Right atrium auricular region (tissue), 2 donors: Measurements from ENCODE around the gene OTOG. TPM values are rescaled to one million over a fixed set of nuclear protein-coding genes. Genes with fewer than 3 reads are reported as not detected.

Experiments
- DNase-seq: peaks from one replicate; pipeline ENCODE4 v3.0.0-alpha.2; 2019; ENCODE audit warnings: low spot score
- H3K27ac ChIP-seq, 2 donors: fragments of 200-600 bp; sonication (generic); 1 replicate in 1 of 2; 2 replicates in 1 of 2; pipeline ENCODE4 v1.5.1; 2016 to 2019
- H3K27me3 ChIP-seq, 2 donors: fragments of 200-600 bp; sonication (generic); one replicate each; pipeline versions ENCODE4 v1.5.1 to v1.6.0; 2017 to 2019
- H3K36me3 ChIP-seq: fragments of 200-600 bp; sonication (generic); one replicate; pipeline ENCODE4 v1.5.1; 2016
- H3K4me1 ChIP-seq, 2 donors: fragments of 200-600 bp; sonication (generic); one replicate each; pipeline versions ENCODE4 v1.5.1 to v1.6.0; 2017 to 2019
- H3K4me3 ChIP-seq, 2 donors: fragments of 200-600 bp; sonication (generic); 1 replicate in 1 of 2; 2 replicates in 1 of 2; pipeline ENCODE4 v1.5.1; 2017 to 2019; ENCODE audit warnings: mild to moderate bottlenecking in 1 of 2, moderate library complexity in 1 of 2
- H3K9me3 ChIP-seq, 2 donors: fragments of 200-600 bp; sonication (generic); one replicate each; pipeline ENCODE4 v1.5.1; 2019
- CTCF ChIP-seq, 2 donors: fragments of 200-600 bp; sonication (generic); IDR thresholded peaks; one replicate each; pipeline ENCODE4 v1.5.1; 2019; ENCODE audit warnings: antibody characterized with exemption in 2 of 2
- total RNA-seq, 2 donors: library from RNA; depleted of rRNA; stranded (reverse); fragments of >200 nt; gene quantifications; one replicate each; pipeline ENCODE4 v1.1.0, GENCODE V29; 2016

OTOG gene
- total RNA-seq, 2 donors from 2014 or later, result not detected

- no peak for DNase-seq
- no peak overlapping the region for H3K4me3 ChIP-seq
- no peaks in the 10 kb centered on the region for H3K4me1 ChIP-seq
These were observed 24.6 kb downstream of the OTOG start for GRCh38 chr11:17571431-17572358.

GRCh38 chr11:17572359-17572690 lies 25.3 kb downstream of the OTOG start:
- Histone ChIP-seq H3K4me3 (no peak overlapping the region), H3K36me3 (no peaks in the 10 kb centered on the region), H3K9me3 (no peaks in the 10 kb centered on the region), H3K4me1 (no peaks in the 10 kb centered on the region), H3K27ac (no peak overlapping the region), H3K27me3 (no peaks in the 10 kb centered on the region)
- TF ChIP-seq CTCF (IDR thresholded peaks at IDR 0.05), result no peak
- DNase-seq, result no peak

More at GRCh38 chr11:17571431-17572358, 24.6 kb downstream of the OTOG start:
- no peak overlapping the region for H3K27ac ChIP-seq
- no peaks in the 10 kb centered on the region for H3K27me3 ChIP-seq
- H3K36me3 ChIP-seq, result no peaks in the 10 kb centered on the region
- H3K9me3 ChIP-seq, result no peaks in the 10 kb centered on the region
- no peak for TF ChIP-seq CTCF (IDR thresholded peaks at IDR 0.05)

GRCh38 chr11:17572791-17573460 lies 25.9 kb downstream of the OTOG start:
- DNase-seq, result no peak
- Histone ChIP-seq H3K9me3 (no peaks in the 10 kb centered on the region), H3K27me3 (no peaks in the 10 kb centered on the region), H3K36me3 (no peaks in the 10 kb centered on the region), H3K4me3 (no peak overlapping the region), H3K27ac (no peak overlapping the region), H3K4me1 (no peaks in the 10 kb centered on the region)
- no peak for TF ChIP-seq CTCF (IDR thresholded peaks at IDR 0.05)

GRCh38 chr11:17573526-17573925 lies 26.5 kb downstream of the OTOG start:
- no peaks in the 10 kb centered on the region for H3K9me3 ChIP-seq
- TF ChIP-seq CTCF (IDR thresholded peaks at IDR 0.05), result no peak
- H3K36me3 ChIP-seq, result no peaks in the 10 kb centered on the region
- no peaks in the 10 kb centered on the region for H3K4me1 ChIP-seq
- no peak for DNase-seq
- H3K27me3 ChIP-seq, result no peaks in the 10 kb centered on the region
- H3K4me3 ChIP-seq, result no peak overlapping the region
- no peak overlapping the region for H3K27ac ChIP-seq

GRCh38 chr11:17574141-17575091 lies 27.4 kb downstream of the OTOG start:
- Histone ChIP-seq H3K4me3 (no peak overlapping the region), H3K27me3 (no peaks in the 10 kb centered on the region), H3K27ac (no peak overlapping the region), H3K4me1 (no peaks in the 10 kb centered on the region), H3K9me3 (no peaks in the 10 kb centered on the region), H3K36me3 (no peaks in the 10 kb centered on the region)
- DNase-seq, result no peak
- TF ChIP-seq CTCF (IDR thresholded peaks at IDR 0.05), result no peak
